Stimulated activated CD8-positive, alpha-beta memory T cell treated with anti-CD3 and anti-CD28 coated beads, Interleukin-7, amount 100 ng/mL, for 24 hours (primary cell): Measurements from ENCODE around the gene ANAPC2.

Experiments used
- DNase-seq: peaks from one replicate; pipeline ENCODE4 v3.0.0-alpha.2; 2020; ENCODE audit warnings: low read depth

The ANAPC2 gene

GRCh38 chr9:137192859-137193258 lies 4.5 kb upstream of the ANAPC2 start:
- DNase-seq = no peak

DNA sequence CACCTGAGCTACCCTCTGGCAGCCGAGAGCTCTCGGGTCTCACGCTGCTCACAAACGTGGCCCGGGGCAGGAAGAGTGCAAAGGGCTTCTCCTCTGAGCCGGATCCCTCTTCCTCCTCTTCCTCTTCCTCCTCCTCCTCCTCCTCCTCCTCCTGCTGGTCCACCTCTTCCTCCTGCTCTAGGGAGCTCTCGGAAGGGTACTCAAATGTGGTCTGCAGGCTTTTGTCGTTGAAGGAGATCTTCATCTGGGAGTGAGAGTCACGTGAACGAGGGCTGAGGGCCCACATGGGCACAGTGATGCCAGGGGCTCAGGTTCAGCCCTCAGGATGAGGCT lies 4.1 kb upstream of the ANAPC2 start:
- no peak for DNase-seq

DNA sequence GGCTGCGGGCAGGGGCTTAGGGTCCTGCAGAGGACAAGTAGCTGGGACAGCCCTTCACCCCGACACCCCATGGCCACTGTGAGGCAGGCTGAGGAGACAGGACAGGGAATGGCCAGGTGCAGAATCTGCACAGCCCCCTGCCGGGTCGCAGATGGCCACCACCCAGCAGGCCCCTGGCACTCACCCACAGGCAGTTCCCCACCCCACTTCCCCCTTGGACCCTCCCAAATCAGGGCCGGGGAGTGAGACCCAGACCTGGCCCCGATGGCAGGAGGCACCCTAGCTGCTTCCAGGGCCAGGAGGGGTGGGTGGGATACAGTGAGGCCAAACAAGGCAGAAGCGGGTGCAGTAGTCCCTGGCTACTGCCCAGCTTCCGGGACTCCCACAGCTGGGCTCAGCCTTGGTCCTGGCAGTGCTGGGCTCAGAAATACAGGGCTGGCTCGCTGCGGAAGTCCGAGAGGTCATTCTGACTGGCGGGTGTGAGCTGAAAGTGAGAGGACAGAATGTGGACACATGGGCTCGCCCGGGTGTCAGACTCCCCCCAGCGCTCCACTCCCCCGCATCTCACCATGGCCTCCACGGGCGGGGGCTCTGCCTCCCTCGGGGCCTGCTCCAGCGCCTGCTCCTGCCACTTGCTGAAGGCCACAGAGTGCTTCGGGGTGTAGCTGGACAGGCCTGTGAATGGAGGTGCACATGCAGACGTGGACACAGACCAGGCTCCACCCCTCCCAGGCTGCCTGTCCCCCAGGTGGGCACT lies 3.5 kb upstream of the ANAPC2 start:
- no peak for DNase-seq

DNA sequence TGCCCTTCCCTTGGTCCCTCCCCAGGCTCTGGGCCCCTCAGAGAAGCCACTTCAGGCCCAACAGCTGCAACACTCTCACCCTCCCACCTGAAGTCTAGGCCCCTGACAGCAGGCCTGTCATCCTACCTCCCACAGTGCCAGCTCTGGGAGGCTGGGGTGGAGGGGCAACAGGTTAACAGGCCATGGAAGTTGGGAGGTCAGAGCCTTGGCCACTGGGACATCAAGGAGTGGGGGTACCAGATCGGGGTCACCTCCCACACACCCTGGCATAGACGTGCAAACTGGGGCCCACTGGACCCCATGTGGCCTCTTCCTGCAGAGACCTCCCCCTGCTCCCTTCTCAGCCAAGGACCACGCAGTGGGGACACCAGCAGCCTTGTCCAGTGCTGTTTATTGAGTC lies 2.9 kb upstream of the ANAPC2 start:
- DNase-seq = no peak

- DNase-seq = no peak
These were observed 2.0 kb upstream of the ANAPC2 start for GRCh38 chr9:137190315-137190856.

- DNase-seq = no peak
These were observed 1.2 kb upstream of the ANAPC2 start for GRCh38 chr9:137189297-137190295.

GRCh38 chr9:137188086-137188489 lies 272 bp downstream of the ANAPC2 start:
- DNase-seq = no peak

- no peak for DNase-seq
These were observed 974 bp downstream of the ANAPC2 start for GRCh38 chr9:137187386-137187785.

GRCh38 chr9:137186385-137186784 lies 2.0 kb downstream of the ANAPC2 start:
- no peak for DNase-seq

GRCh38 chr9:137185921-137186320 lies 2.4 kb downstream of the ANAPC2 start:
- no peak for DNase-seq

GRCh38 chr9:137184881-137185660 lies 3.3 kb downstream of the ANAPC2 start:
- DNase-seq = no peak

GRCh38 chr9:137183980-137184595 lies 4.3 kb downstream of the ANAPC2 start:
- no peak for DNase-seq

GRCh38 chr9:137182836-137183235 lies 5.5 kb downstream of the ANAPC2 start:
- DNase-seq = no peak

DNA sequence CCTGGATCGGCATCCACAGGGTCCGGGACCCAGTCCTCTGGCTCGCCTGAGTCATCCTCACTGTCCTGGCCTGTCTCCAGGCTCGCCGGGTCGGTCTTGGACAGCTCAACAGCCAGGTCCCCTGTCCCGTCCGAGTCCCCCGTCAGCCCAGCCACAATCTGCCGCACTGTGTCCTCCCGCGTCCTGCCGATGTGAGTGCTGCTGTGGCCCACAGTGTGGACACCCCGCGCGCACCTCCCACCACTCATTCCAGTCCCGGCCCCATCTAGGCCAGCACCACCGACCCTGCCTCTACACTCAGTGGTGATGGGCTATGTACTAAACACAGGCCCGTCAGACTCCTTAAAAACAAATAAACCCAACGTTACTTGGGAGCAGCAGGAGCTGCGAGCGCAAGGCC lies 6.7 kb downstream of the ANAPC2 start:
- DNase-seq = no peak

GRCh38 chr9:137180491-137180890 lies 7.9 kb downstream of the ANAPC2 start:
- DNase-seq = no peak

GRCh38 chr9:137179761-137180160 lies 8.6 kb downstream of the ANAPC2 start:
- DNase-seq = no peak

GRCh38 chr9:137178939-137179630 lies 9.3 kb downstream of the ANAPC2 start:
- no peak for DNase-seq

- no peak for DNase-seq
These were observed 10.0 kb downstream of the ANAPC2 start for GRCh38 chr9:137178201-137178938.

DNA sequence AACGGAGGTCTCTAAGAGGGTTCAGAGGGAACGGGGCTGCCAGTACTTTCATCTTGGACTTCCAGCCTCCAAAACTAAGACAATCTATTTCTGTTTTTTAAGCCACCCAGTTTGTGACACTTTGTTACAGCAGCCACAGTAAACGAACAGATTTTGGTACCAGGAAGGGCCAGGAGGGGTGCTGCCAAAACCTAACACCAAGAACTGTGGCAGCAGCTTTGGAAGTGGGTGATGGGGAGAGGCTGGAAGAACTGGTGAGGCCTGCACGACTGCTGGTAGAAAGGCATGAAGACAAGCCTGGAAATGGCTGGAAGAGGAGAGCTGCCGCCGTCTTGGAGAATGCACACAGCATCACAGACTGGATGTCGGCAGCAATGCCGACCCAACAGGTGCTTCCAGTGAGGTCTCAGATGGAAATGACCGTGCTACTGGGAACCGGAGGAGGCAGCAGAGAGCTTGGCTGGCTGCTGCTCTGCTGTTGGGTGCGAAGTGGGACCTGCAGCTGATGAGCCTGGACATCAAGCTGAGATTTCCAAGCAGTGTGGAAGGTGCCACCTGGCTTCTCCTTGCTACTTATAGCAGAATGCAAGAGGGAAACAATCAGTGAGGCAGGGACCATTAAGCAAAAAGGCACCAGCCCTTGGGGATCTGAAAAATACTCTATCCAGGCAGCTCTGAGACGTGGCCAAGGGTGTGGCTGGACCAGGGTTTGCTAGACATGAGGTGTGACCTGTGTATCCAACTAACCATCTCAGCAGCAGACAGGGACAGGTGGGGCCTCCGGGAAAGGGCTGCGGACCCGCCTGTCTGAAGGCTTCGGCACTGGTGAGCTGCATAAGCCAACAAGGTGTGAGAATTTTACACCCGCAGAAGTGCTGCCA lies 11.8 kb downstream of the ANAPC2 start:
- DNase-seq = no peak
